GM23338 (cell line): ENCODE data around the gene CACNA2D1. TPM values are rescaled to one million over a fixed set of nuclear protein-coding genes. Genes with fewer than 3 reads are reported as not detected.

Experiments
- ATAC-seq: fragments of 200-7000 bp; cut with Tn5 transposase; 3 replicates; pipeline ENCODE4 v1.9.1; 2020
- DNase-seq: peaks from one replicate; pipeline ENCODE4 v3.0.0-alpha.2; 2015; ENCODE audit warnings: low spot score
- H2AFZ ChIP-seq: fragments of 200-600 bp; sonication (generic); 2 replicates; pipeline ENCODE4 v1.8.0; 2016; ENCODE audit warnings: antibody characterized with exemption, mild to moderate bottlenecking, moderate library complexity
- H3F3A ChIP-seq: fragments of 200-600 bp; sonication (generic); replicated peaks from 2 replicates; pipeline ENCODE4 v1.8.0; 2017; ENCODE audit warnings: antibody characterized with exemption, mixed run types, low read depth
- H3K27ac ChIP-seq: fragments of 200-600 bp; sonication (generic); 2 replicates; pipeline ENCODE4 v1.6.1; 2016; ENCODE audit warnings: low read depth
- H3K27me3 ChIP-seq: fragments of 200-600 bp; sonication (generic); 2 replicates; pipeline ENCODE4 v1.8.0; 2016; ENCODE audit warnings: mild to moderate bottlenecking, mixed run types, moderate library complexity; ENCODE audit not compliant: insufficient read depth
- H3K36me3 ChIP-seq: fragments of 200-600 bp; sonication (generic); 2 replicates; pipeline ENCODE4 v1.8.0; 2016; ENCODE audit warnings: mild to moderate bottlenecking; ENCODE audit not compliant: insufficient read depth
- H3K4me1 ChIP-seq: fragments of 200-600 bp; sonication (generic); 2 replicates; pipeline ENCODE4 v1.8.0; 2016; ENCODE audit warnings: mild to moderate bottlenecking, moderate library complexity; ENCODE audit not compliant: insufficient read depth
- H3K4me2 ChIP-seq: fragments of 200-600 bp; sonication (generic); 2 replicates; pipeline ENCODE4 v1.7.1; 2017; ENCODE audit warnings: mixed run types
- H3K4me3 ChIP-seq: fragments of 200-600 bp; sonication (generic); 2 replicates; pipeline ENCODE4 v1.6.1; 2016; ENCODE audit warnings: mixed run types
- H3K79me2 ChIP-seq: fragments of 200-600 bp; sonication (generic); replicated peaks from 2 replicates; pipeline ENCODE4 v1.8.0; 2017; ENCODE audit warnings: mild to moderate bottlenecking; ENCODE audit not compliant: insufficient read depth
- H3K9me2 ChIP-seq: fragments of 200-600 bp; sonication (generic); 2 replicates; pipeline ENCODE4 v1.8.0; 2017; ENCODE audit not compliant: insufficient read depth
- H4K20me1 ChIP-seq: fragments of 200-600 bp; sonication (generic); replicated peaks from 2 replicates; pipeline ENCODE4 v1.8.0; 2017; ENCODE audit warnings: mild to moderate bottlenecking; ENCODE audit not compliant: insufficient read depth
- H3K27ac Mint-ChIP-seq: 2 replicates; pipeline ENCODE4 v1.8.0; 2020; ENCODE audit warnings: inconsistent platforms, mild to moderate bottlenecking, moderate library complexity, mixed read lengths
- H3K27me3 Mint-ChIP-seq: 3 replicates; pipeline ENCODE4 v1.8.0; 2022; ENCODE audit warnings: low read depth, mild to moderate bottlenecking, moderate library complexity, mixed read lengths, inconsistent platforms; ENCODE audit not compliant: insufficient read depth, poor library complexity
- H3K36me3 Mint-ChIP-seq: 3 replicates; pipeline ENCODE4 v1.8.0; 2021; ENCODE audit warnings: low read depth, mild to moderate bottlenecking, inconsistent platforms, moderate library complexity, mixed read lengths
- H3K4me1 Mint-ChIP-seq: 3 replicates; pipeline ENCODE4 v1.8.0; 2020; ENCODE audit warnings: mild to moderate bottlenecking, inconsistent platforms, mixed read lengths
- H3K4me3 Mint-ChIP-seq: 3 replicates; pipeline ENCODE4 v1.8.0; 2021; ENCODE audit warnings: moderate library complexity, mild to moderate bottlenecking, inconsistent platforms, mixed read lengths
- H3K9me3 Mint-ChIP-seq: 3 replicates; pipeline ENCODE4 v1.8.0; 2020; ENCODE audit warnings: moderate library complexity, mild to moderate bottlenecking, inconsistent platforms, mixed read lengths
- CREB1 ChIP-seq: fragments of 250-450 bp; sonication (Bioruptor Pico); IDR thresholded peaks from 2 replicates; pipeline ENCODE4 v1.5.0; 2020; ENCODE audit warnings: low read depth, mild to moderate bottlenecking, moderate library complexity
- EZH2 ChIP-seq: fragments of 200-600 bp; sonication (generic); IDR thresholded peaks from one replicate; pipeline ENCODE4 v1.8.0; 2017; ENCODE audit warnings: antibody characterized with exemption, mild to moderate bottlenecking, low read depth; ENCODE audit not compliant: unreplicated experiment
- EZH2phosphoT487 ChIP-seq: fragments of 200-600 bp; sonication (generic); IDR thresholded peaks from one replicate; pipeline ENCODE4 v1.8.1; 2018; ENCODE audit warnings: antibody characterized with exemption; ENCODE audit not compliant: unreplicated experiment
- JUNB ChIP-seq: IDR thresholded peaks from one replicate; pipeline ENCODE4 v1.6.1; 2016; ENCODE audit warnings: antibody characterized with exemption; ENCODE audit not compliant: unreplicated experiment
- NANOG ChIP-seq: IDR thresholded peaks from 2 replicates; pipeline ENCODE4 v1.6.1; 2016; ENCODE audit warnings: antibody characterized with exemption, borderline replicate concordance
- POLR2AphosphoS5 ChIP-seq: IDR thresholded peaks from 2 replicates; pipeline ENCODE4 v1.6.1; 2016; ENCODE audit warnings: antibody characterized with exemption, low read depth
- STAT1 ChIP-seq: IDR thresholded peaks from one replicate; pipeline ENCODE4 v1.6.1; 2016; ENCODE audit warnings: antibody characterized with exemption; ENCODE audit not compliant: unreplicated experiment
- ZNF114 ChIP-seq: fragments of 250-450 bp; sonication (Bioruptor Pico); IDR thresholded peaks from 2 replicates; pipeline ENCODE4 v1.5.0; 2020; ENCODE audit warnings: mild to moderate bottlenecking, moderate library complexity
- ZNF331 ChIP-seq: fragments of 250-450 bp; sonication (Bioruptor Pico); IDR thresholded peaks from 2 replicates; pipeline ENCODE4 v1.5.0; 2020; ENCODE audit warnings: low read depth, mild to moderate bottlenecking, moderate library complexity
- polyA plus RNA-seq: library from polyadenylated mRNA; unstranded; fragments of >200 nt; fragmentation: Nextera tagmentation; extraction: Ambion mirVana; gene quantifications from 2 replicates; pipeline ENCODE4 v1.2.1, GENCODE V29; 2016
- total RNA-seq: library from RNA; depleted of rRNA; stranded (reverse); fragments of >200 nt; shearing (Covaris generic); gene quantifications from 2 replicates; pipeline ENCODE4 v1.2.3, GENCODE V29; 2014
- TF ChIP-seq, protein P1 (sequence below): IDR thresholded peaks from one replicate; pipeline ENCODE4 v1.6.1; 2018; ENCODE audit warnings: antibody characterized with exemption; ENCODE audit not compliant: unreplicated experiment
- TF ChIP-seq, protein P2 (sequence below): IDR thresholded peaks from 2 replicates; pipeline ENCODE4 v1.6.1; 2016; ENCODE audit warnings: antibody characterized with exemption
- TF ChIP-seq, protein P3 (sequence below): fragments of 250-450 bp; sonication (Bioruptor Pico); IDR thresholded peaks from 2 replicates; pipeline ENCODE4 v1.5.0; 2020; ENCODE audit warnings: mild to moderate bottlenecking, moderate library complexity
- TF ChIP-seq, protein P4 (sequence below), 2 experiments: fragments of 200-600 bp in 1 of 2; sonication (generic) in 1 of 2; conservative IDR thresholded peaks; 2 replicates each; pipeline versions ENCODE4 v1.5.1 to v1.6.1; 2016 to 2017; ENCODE audit warnings: antibody characterized with exemption in 2 of 2, low read depth in 2 of 2, mild to moderate bottlenecking in 2 of 2, moderate library complexity in 1 of 2

Gene CACNA2D1
- total and polyA plus RNA-seq, 2 experiments from 2014 or later, result 7.0 to 20.4 TPM

DNA sequence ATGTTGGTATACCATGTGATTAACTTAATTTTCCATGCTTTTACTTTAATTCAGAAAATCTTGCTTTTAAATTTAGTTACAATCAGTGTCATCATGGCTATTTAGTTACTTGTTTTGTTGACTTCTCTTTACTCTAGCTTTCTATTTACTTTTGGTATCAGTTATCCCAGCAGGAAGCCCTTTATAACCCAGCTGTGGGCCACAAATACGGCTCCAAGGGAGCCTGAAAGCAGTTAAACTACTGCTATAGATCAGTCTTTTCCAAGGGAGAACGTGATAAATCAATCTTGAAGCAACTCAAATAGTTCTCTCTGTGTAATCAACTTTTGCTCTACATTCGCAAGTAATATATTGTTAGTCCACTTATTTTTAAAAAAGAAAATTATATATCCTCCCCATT lies 287.4 kb downstream of the CACNA2D1 start:
- Histone ChIP-seq H3K4me3 (no peak overlapping the region), H3K9me2 (no peaks in the 10 kb centered on the region), H3K4me1 (peaks cover 12% of the 10 kb centered on the region), H4K20me1 (no peaks in the 10 kb centered on the region), H3K4me2 (no peak overlapping the region), H2AFZ (no peak overlapping the region), H3K79me2 (no peaks in the 10 kb centered on the region), H3K36me3 (no peaks in the 10 kb centered on the region), H3K27me3 (peaks cover 3% of the 10 kb centered on the region; the same call in 1 of the 2 replicates), H3F3A (no peaks in the 10 kb centered on the region), H3K27ac (no peak overlapping the region)
- ATAC-seq (peak; percentile 88), DNase-seq (peak; percentile 71)
- H3K9me3 Mint-ChIP-seq, result no peaks in the 10 kb centered on the region
- TF ChIP-seq, protein P1, sequence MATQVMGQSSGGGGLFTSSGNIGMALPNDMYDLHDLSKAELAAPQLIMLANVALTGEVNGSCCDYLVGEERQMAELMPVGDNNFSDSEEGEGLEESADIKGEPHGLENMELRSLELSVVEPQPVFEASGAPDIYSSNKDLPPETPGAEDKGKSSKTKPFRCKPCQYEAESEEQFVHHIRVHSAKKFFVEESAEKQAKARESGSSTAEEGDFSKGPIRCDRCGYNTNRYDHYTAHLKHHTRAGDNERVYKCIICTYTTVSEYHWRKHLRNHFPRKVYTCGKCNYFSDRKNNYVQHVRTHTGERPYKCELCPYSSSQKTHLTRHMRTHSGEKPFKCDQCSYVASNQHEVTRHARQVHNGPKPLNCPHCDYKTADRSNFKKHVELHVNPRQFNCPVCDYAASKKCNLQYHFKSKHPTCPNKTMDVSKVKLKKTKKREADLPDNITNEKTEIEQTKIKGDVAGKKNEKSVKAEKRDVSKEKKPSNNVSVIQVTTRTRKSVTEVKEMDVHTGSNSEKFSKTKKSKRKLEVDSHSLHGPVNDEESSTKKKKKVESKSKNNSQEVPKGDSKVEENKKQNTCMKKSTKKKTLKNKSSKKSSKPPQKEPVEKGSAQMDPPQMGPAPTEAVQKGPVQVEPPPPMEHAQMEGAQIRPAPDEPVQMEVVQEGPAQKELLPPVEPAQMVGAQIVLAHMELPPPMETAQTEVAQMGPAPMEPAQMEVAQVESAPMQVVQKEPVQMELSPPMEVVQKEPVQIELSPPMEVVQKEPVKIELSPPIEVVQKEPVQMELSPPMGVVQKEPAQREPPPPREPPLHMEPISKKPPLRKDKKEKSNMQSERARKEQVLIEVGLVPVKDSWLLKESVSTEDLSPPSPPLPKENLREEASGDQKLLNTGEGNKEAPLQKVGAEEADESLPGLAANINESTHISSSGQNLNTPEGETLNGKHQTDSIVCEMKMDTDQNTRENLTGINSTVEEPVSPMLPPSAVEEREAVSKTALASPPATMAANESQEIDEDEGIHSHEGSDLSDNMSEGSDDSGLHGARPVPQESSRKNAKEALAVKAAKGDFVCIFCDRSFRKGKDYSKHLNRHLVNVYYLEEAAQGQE, result no peak
- no peak for TF ChIP-seq ZNF114 (CRISPR knock-in tag)
- no peak for TF ChIP-seq ZNF331 (CRISPR knock-in tag)
- TF ChIP-seq, protein P2, sequence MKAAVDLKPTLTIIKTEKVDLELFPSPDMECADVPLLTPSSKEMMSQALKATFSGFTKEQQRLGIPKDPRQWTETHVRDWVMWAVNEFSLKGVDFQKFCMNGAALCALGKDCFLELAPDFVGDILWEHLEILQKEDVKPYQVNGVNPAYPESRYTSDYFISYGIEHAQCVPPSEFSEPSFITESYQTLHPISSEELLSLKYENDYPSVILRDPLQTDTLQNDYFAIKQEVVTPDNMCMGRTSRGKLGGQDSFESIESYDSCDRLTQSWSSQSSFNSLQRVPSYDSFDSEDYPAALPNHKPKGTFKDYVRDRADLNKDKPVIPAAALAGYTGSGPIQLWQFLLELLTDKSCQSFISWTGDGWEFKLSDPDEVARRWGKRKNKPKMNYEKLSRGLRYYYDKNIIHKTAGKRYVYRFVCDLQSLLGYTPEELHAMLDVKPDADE, result no peak
- no peak for TF ChIP-seq CREB1 (CRISPR knock-in tag)
- TF ChIP-seq, protein P3, sequence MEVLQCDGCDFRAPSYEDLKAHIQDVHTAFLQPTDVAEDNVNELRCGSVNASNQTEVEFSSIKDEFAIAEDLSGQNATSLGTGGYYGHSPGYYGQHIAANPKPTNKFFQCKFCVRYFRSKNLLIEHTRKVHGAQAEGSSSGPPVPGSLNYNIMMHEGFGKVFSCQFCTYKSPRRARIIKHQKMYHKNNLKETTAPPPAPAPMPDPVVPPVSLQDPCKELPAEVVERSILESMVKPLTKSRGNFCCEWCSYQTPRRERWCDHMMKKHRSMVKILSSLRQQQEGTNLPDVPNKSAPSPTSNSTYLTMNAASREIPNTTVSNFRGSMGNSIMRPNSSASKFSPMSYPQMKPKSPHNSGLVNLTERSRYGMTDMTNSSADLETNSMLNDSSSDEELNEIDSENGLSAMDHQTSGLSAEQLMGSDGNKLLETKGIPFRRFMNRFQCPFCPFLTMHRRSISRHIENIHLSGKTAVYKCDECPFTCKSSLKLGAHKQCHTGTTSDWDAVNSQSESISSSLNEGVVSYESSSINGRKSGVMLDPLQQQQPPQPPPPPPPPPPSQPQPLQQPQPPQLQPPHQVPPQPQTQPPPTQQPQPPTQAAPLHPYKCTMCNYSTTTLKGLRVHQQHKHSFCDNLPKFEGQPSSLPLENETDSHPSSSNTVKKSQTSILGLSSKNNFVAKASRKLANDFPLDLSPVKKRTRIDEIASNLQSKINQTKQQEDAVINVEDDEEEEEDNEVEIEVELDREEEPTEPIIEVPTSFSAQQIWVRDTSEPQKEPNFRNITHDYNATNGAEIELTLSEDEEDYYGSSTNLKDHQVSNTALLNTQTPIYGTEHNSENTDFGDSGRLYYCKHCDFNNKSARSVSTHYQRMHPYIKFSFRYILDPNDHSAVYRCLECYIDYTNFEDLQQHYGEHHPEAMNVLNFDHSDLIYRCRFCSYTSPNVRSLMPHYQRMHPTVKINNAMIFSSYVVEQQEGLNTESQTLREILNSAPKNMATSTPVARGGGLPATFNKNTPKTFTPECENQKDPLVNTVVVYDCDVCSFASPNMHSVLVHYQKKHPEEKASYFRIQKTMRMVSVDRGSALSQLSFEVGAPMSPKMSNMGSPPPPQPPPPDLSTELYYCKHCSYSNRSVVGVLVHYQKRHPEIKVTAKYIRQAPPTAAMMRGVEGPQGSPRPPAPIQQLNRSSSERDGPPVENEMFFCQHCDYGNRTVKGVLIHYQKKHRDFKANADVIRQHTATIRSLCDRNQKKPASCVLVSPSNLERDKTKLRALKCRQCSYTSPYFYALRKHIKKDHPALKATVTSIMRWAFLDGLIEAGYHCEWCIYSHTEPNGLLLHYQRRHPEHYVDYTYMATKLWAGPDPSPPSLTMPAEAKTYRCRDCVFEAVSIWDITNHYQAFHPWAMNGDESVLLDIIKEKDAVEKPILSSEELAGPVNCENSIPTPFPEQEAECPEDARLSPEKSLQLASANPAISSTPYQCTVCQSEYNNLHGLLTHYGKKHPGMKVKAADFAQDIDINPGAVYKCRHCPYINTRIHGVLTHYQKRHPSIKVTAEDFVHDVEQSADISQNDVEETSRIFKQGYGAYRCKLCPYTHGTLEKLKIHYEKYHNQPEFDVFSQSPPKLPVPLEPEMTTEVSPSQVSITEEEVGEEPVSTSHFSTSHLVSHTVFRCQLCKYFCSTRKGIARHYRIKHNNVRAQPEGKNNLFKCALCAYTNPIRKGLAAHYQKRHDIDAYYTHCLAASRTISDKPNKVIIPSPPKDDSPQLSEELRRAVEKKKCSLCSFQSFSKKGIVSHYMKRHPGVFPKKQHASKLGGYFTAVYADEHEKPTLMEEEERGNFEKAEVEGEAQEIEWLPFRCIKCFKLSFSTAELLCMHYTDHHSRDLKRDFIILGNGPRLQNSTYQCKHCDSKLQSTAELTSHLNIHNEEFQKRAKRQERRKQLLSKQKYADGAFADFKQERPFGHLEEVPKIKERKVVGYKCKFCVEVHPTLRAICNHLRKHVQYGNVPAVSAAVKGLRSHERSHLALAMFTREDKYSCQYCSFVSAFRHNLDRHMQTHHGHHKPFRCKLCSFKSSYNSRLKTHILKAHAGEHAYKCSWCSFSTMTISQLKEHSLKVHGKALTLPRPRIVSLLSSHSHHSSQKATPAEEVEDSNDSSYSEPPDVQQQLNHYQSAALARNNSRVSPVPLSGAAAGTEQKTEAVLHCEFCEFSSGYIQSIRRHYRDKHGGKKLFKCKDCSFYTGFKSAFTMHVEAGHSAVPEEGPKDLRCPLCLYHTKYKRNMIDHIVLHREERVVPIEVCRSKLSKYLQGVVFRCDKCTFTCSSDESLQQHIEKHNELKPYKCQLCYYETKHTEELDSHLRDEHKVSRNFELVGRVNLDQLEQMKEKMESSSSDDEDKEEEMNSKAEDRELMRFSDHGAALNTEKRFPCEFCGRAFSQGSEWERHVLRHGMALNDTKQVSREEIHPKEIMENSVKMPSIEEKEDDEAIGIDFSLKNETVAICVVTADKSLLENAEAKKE (CRISPR knock-in tag), result no peak
- no peak for TF ChIP-seq EZH2phosphoT487
- no peak for TF ChIP-seq NANOG
- TF ChIP-seq EZH2, result no peak
- TF ChIP-seq JUNB, result no peak
- TF ChIP-seq STAT1, result no peak
- no peak for TF ChIP-seq POLR2AphosphoS5
- TF ChIP-seq, protein P4, sequence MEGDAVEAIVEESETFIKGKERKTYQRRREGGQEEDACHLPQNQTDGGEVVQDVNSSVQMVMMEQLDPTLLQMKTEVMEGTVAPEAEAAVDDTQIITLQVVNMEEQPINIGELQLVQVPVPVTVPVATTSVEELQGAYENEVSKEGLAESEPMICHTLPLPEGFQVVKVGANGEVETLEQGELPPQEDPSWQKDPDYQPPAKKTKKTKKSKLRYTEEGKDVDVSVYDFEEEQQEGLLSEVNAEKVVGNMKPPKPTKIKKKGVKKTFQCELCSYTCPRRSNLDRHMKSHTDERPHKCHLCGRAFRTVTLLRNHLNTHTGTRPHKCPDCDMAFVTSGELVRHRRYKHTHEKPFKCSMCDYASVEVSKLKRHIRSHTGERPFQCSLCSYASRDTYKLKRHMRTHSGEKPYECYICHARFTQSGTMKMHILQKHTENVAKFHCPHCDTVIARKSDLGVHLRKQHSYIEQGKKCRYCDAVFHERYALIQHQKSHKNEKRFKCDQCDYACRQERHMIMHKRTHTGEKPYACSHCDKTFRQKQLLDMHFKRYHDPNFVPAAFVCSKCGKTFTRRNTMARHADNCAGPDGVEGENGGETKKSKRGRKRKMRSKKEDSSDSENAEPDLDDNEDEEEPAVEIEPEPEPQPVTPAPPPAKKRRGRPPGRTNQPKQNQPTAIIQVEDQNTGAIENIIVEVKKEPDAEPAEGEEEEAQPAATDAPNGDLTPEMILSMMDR (conservative IDR thresholded peaks at IDR 0.05; ENCODE audit: low read depth in 2 of 2), result no peak
- H3K4me1 Mint-ChIP-seq, result peaks cover 18% of the 10 kb centered on the region
- no peaks in the 10 kb centered on the region for H3K36me3 Mint-ChIP-seq
- H3K27ac Mint-ChIP-seq, result no peak overlapping the region
- no peaks in the 10 kb centered on the region for H3K27me3 Mint-ChIP-seq
- H3K4me3 Mint-ChIP-seq, result no peak overlapping the region
